ENCODE measurements around the gene SCN8A.
"Not testable (repeated sequence)": the region's sequence is repeated elsewhere in the genome, so short reads cannot be mapped to it uniquely, and the experiment has no call there.

SCN8A gene

GRCh38 chr12:51626115-51626514, 35.1 kb downstream of the SCN8A start:
- no peak for DNase-seq

DNA sequence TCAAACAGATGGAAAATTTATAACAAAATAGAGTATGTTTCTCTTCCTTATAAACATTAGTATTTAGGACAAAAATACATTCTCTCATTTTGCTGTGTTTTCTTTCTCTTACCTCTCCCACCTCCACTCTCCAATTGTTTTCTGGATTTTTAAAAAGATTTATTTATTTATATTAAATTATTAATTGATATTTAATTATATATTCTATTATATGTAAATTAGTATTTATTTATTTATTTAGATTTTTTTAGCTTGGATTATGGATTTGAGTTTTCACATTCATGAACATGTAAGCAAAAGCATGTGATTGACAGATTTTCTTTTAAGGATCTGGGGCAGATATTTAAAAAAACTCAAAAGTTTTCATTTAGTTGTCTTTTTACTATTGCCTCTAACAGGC, 35.6 kb downstream of the SCN8A start:
- no peak for DNase-seq

- no peak for DNase-seq
Observed at GRCh38 chr12:51630256-51630880, 39.3 kb downstream of the SCN8A start.

GRCh38 chr12:51630986-51631385, 40.0 kb downstream of the SCN8A start:
- no peak for DNase-seq

- DNase-seq, result peak; percentile 55
Observed at GRCh38 chr12:51631591-51631990, 40.6 kb downstream of the SCN8A start.

DNA sequence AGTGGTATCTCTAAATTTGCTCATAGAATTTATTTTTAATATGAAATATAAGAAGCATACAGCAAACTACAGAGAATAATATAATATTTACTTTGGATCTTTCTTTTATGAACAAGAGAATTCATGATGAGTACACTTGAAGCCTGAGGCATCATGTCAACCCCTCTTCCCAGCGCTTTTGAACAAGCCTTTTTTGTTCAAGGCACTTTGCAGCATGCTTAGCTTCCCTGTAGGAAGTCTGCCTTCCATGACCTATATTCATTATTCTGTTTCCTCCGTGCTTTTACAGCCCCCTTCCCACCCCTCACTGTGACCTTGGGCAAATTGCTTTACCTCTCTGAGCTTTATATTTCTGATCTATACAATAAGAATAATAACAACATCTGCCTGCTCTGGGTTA, 41.6 kb downstream of the SCN8A start:
- no peak for DNase-seq

- DNase-seq, result no peak
Observed at GRCh38 chr12:51635346-51635745, 44.3 kb downstream of the SCN8A start.

- DNase-seq, result no peak
Observed at GRCh38 chr12:51636581-51636980, 45.5 kb downstream of the SCN8A start.

GRCh38 chr12:51636986-51637385, 46.0 kb downstream of the SCN8A start:
- DNase-seq, result no peak

GRCh38 chr12:51639361-51639760, 48.3 kb downstream of the SCN8A start:
- DNase-seq, result no peak

DNA sequence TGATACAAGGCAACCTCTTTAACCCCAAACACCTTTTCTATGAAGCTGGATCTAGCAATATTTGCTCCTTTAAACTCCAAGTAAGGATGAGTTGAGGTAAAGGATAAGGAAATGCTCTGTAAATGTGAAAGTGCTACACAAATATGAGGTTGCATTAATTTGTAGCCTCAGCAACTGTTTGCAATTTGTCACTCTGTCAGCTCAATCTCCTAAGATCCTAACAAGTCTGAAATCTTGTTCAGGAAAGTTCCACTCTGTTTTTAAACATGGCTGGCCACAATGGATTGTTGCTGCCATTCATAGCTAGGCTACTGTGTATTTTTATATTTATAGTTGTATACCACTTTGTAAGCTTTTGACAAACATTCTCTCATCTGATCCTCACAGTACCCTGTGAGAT, 51.3 kb downstream of the SCN8A start:
- DNase-seq, result no peak

- DNase-seq, result no peak
Observed at GRCh38 chr12:51643951-51644350, 52.9 kb downstream of the SCN8A start.

DNA sequence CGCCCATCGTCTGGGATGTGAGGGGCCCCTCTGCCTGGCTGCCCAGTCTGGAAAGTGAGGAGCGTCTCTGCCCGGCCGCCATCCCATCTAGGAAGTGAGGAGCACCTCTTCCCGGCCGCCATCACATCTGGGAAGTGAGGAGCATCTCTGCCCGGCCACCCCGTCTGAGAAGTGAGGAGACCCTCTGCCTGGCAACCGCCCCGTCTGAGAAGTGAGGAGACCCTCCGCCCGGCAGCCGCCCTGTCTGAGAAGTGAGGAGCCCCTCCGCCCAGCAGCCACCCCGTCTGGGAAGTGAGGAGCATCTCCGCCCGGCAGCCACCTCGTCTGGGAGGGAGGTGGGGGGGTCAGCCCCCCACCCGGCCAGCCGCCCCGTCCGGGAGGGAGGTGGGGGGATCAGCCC, 53.7 kb downstream of the SCN8A start:
- DNase-seq, result not testable (repeated sequence)

DNA sequence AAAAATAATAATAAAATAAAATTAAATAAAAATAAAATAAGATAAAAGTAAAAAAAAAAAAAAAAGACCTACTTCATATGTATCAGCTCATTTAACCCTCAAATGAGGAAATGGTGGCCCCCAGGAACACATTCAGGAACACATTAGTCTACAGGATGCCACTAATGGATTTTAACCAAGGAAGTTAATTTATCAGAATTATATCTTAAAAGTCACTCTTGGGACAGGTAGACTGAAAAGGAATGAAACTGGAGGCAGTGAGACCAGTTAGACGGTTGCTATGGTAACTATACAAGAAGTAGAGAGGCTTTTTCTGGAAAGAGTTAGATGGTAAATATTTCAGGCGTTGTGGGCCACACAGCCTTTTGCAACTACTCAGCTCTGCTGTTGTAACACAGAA, 54.9 kb downstream of the SCN8A start:
- DNase-seq, result peak; percentile 15

DNA sequence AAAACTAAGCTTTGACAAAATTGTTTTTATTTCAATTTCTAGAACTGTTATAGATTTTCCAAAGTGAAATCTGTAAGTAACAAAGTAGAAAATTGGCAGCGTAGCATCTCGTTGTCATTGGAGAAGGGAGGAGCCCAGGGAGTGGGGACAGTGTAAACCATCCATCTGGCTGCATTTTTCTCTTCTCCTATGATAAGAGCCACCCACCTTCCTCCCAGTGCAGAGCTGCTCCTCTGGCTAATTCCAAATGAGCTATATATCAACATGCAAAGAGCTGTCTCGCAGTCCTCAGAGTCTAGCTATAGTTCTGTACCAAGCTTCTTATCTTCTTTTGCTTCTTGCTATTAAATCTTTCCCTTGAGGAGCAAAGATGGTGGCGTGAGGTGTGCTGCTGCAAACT, 56.6 kb downstream of the SCN8A start:
- DNase-seq, result no peak

- DNase-seq, result no peak
Observed at GRCh38 chr12:51653431-51653830, 62.4 kb downstream of the SCN8A start.

DNA sequence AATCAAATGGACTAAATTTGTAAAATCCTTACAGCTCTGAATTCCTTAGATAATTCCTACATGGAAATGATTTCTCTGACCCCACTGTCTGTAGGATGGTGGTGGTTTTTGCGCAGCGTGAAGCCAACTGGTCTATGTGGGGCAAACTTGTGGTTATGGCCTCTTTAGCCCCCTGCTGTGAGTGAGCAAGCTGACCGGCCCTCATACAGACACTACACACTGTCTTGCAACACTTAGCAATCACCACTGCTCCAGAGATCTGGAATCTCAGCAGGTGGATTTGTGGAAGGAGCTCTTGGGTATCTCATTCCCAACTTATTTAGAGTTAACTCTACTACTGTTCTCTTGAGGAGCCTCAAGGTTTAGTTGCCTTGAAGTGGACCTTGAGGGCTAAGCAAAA, 70.2 kb downstream of the SCN8A start:
- peak; percentile 42 for DNase-seq

DNA sequence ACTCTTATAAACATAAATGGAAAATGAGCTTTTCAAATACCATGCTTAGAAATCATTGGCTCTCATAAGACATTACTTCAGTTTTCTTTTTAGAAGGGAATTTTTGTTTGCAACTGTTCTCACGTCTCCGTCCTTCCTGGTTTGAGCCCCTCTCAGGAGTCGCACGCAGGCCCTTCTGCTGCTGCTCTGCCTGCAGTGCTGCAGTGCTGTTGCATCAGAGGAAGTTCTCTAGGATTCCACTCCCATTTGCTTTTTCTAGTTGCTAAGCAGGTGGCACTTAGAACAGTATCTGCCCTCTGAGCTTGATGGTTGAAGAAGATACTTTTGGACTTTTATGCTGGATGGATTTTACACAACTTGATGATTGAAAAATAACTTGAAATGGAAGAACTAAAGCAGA, 70.8 kb downstream of the SCN8A start:
- peak; percentile 91 for DNase-seq

- DNase-seq, result peak; percentile 78
Observed at GRCh38 chr12:51662728-51663154, 71.7 kb downstream of the SCN8A start.

- peak; percentile 36 for DNase-seq
Observed at GRCh38 chr12:51663390-51663789, 72.4 kb downstream of the SCN8A start.

DNA sequence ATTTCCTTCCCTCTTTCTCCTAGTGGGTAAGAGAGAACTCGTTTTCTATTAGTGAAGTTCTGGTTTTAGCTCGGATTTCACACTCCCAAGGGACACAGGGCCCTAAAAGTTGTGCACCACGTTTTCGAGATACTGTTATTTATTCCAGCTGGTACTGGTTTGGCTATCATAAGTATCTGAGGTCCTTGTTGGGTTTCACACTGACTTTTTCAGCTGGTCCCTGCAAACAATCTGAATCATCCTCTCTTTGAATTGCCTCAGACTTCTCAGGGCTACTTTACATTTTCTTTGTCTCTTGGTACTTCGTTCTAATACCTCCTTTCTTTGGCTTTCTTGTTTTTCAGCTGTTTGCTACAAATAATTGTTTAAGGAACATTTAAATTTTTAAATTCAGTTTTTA, 75.7 kb downstream of the SCN8A start:
- no peak for DNase-seq

GRCh38 chr12:51667269-51667668, 76.2 kb downstream of the SCN8A start:
- no peak for DNase-seq

DNA sequence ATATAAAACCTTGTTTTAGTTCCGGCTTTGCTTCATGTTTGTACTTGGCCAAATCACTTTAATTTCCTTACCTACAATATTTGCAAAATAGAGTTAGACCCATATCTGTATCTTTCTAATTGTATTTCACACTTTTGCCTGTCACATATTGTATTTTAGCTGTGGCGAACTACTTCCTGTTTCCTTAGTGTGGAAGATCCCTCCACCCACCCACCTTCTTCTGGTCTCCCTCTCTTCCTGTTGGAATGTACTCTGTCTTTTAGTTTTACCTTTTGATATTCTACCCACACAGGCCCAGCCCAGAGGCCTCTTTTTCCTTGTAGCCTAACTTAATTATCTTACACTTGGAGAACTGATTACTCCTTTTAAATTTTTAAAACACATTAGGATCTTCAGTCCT, 78.2 kb downstream of the SCN8A start:
- DNase-seq, result no peak

- no peak for DNase-seq
Observed at GRCh38 chr12:51669996-51670395, 79.0 kb downstream of the SCN8A start.

GRCh38 chr12:51672334-51672733, 81.3 kb downstream of the SCN8A start:
- DNase-seq, result no peak
